HT1080 (cell line): ENCODE data around the gene DNAJC9. TPM values are rescaled to one million over a fixed set of nuclear protein-coding genes. Genes with fewer than 3 reads are reported as not detected.
A peak's percentile ranks its signal among the peaks of the same experiment; 100 is the strongest.

ENCODE experiments used
- DNase-seq: peaks from one replicate; pipeline ENCODE4 v3.0.0-alpha.2; 2015; ENCODE audit warnings: low read depth
- total RNA-seq: library from RNA; depleted of rRNA; stranded (reverse); fragments of >200 nt; shearing (Covaris generic); gene quantifications from 2 replicates; pipeline ENCODE4 v1.2.3, GENCODE V29; 2014

DNAJC9 gene
- total RNA-seq, 1 experiment from 2014 or later: 75.2 TPM

DNA sequence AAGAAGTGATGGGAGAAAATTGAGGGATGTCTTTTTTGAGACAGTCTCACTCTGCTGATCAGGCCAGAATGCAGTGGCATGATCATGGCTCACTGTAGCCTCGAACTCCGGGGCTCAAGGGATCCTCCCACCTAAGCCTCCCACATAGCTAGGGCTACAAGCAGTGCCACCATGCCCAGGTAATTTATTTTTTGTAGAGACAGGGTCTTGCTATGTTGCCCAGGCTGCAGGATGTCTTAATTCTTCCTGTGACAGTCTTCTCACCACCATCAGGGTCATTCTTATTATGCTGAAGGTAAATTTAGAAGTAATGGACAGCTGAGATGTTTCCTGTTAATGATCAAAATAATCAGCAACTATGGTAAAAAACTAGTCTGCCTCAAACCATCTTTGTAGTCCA is 7.1 kb downstream of the DNAJC9 start:
- no peak for DNase-seq

DNA sequence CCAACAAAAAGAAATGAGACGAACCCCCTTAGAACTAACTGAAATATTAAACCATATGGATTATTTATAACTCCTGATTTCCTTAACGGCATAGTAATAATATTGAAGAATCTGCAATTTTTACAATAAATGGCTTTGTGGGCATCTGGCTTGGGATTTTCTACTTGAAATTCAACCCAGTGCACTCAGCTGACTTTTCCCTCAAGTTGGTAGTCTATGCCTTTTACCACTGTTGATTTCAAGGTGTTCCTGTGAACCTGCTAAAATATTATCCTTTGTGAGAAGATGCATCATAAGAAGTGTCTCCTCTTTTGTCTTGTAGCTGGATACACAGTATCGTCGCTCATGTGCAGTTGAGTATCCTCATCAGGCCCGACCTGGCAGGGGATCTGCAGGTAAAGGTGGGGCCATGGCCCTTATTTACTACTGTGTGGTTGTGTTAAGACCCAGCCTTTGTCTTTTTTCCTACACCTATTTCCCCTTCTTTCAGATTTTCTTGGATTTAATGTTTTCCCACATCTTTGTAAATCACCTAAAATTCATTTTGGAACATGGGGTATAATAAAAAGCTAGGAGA is 8.0 kb downstream of the DNAJC9 start:
- no peak for DNase-seq

DNA sequence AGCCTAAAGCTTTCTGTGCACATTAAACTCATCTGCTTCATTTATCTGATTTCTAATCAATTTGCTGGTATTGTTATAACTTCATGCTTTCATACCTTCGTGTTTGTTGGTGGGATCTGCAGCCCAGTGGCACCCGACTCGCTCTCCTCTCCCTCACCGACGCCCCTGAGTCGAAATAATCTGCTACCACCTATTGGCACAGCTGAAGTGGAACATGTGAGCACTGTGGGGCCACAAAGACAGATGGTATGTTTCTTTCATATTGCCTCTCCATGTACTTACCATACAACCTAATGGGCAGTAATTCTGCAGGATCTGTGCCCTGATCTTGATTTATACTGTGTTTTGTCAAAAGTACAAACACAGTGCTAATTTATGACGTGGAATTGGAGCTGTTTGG is 12.4 kb downstream of the DNAJC9 start:
- DNase-seq: no peak

DNA sequence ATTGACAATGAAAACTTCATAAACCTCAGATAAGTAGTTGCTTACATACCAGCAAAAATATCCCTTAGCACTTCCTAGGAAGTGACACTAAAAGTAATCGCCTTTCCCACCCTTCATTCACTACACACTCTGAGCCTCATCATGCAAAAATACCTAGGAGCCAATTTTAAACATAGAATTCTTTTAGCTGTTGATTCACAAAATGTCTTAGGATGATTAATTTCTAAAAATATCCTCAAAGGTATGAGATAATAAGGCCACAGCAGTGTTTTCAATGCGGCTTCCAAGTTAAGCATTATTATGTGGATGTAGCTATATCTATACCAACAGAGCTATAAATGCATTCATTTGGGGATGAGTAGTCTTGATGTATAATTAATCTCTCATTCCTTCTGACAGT is 13.2 kb downstream of the DNAJC9 start:
- no peak for DNase-seq

DNA sequence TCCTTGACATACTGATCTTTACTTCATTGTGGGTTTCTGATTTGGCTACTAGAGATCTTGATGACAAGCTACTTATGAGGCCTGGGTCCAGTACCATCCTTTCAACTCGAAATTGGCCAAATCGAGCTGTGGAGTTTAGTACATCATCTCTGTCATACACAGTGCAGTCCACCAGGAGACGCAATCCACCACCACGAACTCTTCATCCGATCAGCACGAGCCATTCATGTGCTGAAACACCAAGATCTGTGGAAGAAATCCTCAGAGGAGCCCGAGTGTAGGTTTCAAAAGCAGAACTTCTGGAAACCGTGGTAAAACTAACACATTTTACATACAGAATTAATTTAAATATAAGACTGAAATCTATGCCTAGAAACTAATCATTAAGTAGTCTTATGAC is 14.2 kb downstream of the DNAJC9 start:
- DNase-seq: no peak

DNA sequence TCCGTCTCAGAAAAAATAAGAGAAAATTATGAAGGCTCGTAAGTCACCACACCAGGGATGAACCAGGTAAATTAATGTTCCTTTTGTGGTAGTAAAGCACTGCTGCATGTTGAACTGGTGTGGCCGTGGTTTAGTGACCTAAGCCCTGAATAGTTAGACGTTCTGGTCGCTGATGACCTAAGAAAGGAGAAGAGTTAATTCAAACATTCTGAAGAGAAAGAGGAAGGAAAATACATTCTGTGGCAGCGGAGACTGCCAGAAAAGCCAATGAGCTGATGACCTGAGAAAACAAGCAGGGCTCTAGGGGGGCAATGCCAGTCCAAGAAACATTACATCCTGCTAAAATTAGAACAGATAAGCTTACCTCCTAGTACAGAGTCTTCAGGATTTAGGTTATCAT is 17.5 kb downstream of the DNAJC9 start:
- no peak for DNase-seq

DNA sequence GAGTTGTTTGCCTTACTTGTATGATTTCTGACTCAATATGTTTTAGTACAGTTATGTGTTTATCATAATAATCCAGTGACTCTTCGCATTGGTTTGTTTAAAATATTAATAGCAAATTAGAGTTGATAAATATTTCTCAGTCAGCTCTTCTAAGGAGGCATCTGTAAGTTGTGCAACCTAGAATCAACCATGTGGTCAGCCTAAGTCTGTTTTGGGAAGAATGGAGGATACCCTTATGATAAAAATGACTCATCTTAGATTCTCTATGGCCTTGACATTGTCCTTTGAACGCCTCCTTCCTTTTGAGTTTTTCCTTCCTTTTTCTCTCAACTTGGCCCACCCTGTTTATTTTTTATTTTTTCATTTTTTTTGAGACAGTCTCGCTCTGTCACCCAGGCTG is 18.8 kb downstream of the DNAJC9 start:
- DNase-seq: no peak

DNA sequence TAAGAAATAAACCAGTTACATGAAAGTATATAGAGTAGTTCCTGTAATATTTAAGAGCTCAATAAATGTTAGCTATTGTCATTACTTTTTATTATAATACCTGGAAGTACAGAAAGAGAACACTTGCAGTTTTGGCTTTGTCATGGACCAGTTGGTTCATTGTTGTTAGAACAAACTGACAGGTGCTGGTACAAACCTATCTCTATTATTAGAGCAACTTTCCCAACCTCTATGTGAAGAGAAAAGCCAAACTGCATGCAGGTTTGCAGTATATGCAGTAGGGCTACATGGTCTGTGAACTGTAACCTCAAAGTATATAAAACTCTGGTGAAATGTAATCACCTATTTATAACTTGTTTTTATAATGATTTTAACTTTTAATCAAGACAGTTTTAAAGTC is 20.4 kb downstream of the DNAJC9 start:
- no peak for DNase-seq

DNA sequence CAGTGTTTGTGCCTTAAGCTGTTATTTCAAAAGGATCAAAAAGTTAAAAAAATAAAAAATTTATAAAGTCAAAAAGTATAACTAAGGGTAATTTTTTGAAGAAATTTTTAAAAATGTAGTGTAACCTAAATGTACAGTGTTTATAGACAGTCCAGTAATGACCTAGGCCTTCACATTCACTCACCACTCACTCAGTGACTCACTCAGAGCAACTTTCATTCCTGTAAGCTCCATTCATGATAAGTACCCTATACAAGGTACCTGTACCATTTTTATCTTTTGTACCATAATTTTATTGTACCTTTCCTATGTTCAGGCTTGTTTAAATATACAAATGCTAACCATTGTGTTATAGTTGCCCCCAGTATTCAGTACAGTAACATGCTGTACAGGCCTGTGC is 21.5 kb downstream of the DNAJC9 start:
- peak; percentile 37 for DNase-seq

DNA sequence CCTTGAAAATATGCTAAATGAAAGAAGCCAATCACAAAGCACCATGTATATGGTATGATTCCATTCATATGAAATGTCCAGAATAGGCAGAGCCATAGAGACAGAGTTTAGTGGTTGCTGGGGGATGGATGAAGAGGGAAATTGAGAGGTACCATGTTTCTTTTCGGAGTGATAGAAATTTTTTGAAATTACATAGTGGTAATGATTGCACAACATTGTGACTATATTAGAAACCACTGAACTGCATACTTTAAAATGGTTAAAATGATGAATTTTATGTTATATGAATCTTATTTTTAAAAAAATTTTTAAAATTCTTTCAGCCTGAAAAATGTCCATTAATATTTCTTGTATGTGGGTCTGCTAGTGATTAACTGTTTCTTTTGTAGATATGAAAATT is 26.1 kb downstream of the DNAJC9 start:
- DNase-seq: no peak

DNA sequence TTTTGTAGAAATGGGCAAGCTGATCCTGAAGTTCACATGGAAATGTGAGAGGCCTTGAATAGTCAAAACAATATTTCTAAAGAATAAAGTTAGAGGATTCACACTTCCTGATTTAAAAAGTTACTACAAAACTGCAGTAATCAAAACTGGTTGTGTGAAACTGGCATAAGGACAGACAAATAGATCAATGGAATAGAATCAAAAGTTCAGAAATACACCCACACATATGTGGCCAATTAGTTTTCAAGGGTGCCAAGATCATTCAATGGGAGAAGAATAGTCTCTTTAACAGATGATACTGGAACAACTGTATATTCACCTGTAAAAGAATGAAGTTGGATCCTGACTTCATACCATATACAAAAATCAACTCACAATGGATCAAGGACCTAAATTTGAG is 27.7 kb downstream of the DNAJC9 start:
- DNase-seq: no peak

DNA sequence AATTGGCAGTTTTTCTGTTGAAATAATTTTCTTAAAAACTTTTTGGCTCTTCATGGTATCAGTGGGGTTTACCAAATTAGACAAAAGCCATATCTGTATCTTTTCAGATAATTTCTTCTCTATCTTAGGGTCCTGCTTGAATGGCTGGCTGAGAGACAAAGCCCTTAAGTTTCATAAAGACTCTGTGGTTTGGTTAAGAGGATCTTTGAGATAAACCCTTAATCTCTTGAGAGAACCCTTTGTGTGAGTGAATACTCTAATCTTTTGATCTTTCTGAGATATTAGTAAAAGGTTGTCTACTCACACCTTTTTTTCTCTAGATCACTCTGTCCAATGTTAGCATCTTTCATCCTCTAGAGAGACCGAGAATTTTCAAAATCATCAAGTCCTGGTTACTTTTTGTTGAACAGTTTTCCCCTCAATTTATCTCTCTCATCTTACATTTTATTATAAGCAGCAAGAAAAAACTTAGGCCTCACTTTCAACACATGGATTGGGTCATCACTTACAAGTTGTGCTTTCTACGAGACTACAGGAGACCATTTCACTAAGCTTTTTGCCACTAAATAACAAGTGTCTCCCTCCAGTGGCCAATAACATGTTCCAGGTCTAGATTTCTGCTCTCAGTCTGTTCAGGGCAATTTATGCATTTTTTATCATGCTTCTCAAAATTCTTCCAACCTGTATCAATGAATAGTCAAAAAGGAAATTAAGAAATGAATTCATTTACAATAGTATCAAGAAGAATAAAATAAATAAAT is 28.4 kb downstream of the DNAJC9 start:
- DNase-seq: peak; percentile 8

DNA sequence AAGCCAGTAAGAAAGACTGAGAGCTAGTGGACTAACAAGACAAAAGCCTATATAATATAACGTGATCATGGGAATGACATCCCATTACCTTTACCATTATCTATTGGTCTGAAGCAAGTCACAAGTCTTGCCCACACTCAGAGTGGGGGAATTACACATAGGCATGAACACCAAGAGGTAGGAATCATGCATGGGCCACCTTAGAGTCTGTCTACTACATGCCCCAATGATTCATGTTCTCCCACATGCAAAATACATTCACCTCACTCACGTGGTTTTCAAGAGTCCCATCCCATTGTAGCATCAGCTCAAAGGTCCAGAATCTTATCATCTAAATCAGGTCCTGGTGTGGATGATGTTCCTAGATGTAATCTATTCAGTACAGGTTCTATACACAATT is 29.4 kb downstream of the DNAJC9 start:
- no peak for DNase-seq

DNA sequence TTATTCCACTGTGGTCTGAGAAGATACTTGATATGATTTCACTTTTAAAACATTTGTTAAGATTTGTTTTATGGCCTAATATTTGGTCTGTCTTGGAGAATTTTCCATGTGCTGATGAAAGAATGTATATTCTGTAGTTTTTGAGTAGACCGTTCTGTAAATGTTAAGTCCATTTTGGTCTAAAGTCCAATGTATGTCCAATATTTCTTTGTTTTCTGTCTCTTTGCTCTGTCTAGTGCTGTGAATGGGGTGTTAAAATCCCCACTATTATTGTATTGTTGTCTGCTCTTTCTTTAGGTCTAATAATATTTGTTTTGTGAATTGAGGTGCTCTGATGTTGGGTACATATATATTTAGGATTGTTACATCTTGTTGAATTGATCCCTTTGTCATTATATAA is 31.3 kb downstream of the DNAJC9 start:
- no peak for DNase-seq

DNA sequence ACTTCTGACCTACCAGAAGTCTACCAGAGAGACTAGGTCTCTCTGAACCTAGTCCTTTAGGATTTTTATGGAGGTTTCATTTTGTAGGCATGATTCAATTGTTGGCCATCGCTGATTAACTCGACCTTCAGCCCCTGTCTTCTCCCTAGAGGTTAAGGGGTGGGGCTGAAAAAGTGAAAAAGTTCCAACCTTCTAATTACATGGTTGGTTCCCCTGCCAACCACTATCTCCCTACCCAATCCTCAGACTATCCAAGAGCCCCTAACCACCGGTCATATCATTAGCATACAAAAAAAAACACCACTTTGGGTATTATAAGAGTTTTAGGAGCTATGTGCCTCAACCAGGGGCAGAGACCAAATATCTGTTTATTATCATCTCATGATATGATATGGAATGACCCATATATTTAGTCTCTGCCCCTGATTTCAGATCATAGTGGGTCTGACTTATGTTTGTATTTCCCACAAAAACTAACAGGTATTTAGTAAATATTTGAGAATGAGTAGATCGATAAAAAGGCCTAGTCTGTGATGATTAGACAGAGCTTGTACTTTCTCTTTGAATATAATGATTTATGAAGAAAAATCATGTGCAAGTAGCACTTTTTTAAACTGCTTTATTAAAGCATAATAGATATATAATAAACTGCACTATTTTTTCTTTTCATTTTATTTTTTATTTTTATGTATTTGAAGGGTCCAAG is 35.8 kb downstream of the DNAJC9 start:
- no peak for DNase-seq

DNA sequence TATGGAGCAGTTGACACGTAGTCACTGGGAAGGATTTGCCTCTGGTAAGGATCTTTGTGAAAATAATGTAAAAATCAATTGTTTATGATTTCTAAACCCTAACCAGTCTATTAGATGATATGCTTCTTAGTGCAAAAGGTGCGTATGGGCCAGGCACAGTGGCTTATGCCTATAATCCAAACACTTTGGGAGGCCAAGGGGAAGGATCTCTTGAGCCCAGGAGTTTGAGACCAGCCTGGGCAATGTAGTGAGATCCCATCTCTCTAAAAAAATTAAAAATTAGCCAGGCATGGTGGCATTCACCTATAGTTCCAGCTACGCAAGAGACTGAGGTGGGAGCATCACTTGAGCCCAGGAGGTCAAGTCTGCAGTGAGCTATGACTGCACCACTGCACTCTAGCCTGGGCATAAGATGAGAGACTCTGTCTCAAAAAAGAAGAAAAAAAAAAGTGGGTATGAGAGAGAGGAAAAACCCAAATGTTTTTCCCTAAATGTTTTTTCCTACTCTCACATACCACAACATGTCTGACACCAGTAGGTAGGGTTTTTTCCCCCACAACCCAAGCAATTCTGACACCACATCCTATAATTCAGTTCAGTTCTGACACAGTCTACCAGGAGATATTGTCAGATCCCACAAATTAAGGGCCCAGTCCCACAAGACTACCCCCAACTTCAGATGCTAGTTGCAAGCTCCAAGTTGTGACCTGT is 36.5 kb downstream of the DNAJC9 start:
- DNase-seq: no peak

DNA sequence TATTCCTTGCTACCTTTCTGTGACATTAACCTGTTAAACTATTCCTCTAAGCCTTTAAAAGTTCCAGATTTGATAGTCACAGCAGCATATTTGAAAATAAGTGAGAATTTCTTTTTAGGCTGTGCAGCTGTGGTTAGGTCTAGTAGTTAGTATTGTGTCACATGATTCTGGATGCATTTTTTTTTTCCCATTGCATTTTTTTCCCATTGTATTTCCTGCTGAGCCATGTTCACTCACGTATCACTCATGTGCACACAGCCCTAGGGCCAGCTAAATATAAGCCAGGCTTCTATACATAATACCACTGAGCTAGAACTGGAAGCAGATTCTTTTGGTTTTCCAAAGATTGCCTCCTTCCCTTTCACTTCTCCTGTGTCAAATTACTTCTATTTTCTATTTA is 37.4 kb downstream of the DNAJC9 start:
- peak; percentile 77 for DNase-seq

DNA sequence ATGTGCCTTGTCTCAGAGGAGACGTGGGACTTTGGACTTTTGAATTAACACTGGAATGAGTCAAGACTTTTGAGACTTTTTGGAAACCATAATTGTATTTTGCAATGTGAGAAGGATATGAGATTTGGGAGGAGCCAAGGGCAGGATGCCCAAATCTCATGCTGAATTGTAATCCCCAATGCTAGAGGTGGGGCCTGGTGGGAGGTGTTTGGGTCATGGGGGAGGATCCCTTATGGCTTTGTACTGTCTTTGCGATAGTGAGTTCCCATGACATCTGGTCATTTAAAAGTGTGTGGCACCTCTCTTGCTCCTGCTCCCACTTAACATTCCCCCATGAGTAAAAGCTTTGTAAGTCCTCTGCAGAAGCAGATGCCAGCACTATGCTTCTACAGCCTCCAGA is 39.2 kb downstream of the DNAJC9 start:
- DNase-seq: no peak

DNA sequence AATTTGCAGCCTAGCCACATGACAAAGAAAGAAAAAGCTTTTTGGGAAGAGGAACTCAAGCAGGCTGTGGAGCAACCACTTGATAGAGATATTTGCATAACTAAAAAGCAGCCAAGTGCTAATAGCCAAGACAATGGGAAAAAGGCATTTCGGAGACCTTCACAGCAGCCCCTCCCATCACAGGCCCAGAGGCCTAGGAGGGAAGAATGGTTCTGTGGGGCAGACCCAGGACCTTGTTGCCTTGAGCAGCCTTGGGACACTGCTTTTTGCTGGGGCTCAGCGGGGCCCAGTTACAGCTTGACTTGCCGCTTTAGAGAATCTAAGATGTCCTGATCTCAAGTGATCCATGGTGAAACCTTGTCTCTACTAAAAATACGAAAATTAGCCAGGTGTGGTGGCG is 40.7 kb downstream of the DNAJC9 start:
- DNase-seq: no peak

DNA sequence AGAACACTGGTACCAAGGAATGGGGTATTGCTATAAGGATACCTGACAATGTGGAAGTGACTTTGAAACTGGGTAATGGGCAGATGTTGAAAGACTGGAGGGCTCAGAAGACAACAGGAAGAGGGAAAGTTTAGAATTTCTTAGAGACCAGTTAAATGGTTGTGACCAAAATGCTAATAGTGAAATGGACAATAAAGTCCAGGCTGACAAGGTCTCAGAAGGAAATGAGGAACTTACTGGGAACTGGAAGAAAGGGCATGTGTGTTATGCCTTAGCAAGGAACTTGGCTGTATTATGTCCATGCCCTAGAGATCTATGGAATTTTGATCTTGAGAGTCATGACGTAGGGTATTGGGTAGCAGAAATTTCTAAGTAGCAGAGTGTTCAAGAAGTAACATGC is 41.2 kb downstream of the DNAJC9 start:
- DNase-seq: no peak

DNA sequence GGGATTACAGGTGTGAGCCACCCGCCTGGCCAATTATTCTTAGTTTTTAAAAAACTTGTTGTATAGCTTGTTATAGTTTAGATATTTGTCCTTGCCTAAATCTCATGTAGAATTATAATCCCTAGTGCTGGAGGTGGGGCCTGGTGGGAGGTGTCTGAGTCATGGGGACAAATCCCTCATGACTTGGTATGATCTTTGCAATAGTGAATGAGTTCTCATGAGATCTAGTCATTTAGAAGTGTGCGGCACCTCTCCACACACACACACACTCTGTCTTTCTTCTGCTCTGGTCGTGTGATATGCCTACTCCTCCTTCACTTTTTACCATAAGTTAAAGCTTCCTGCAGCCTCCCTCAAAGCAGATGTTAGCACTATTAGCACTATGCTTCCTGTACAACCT is 42.0 kb downstream of the DNAJC9 start:
- no peak for DNase-seq
